ENCODE results near the gene SLC25A15. TPM values are rescaled to one million over a fixed set of nuclear protein-coding genes. Genes with fewer than 3 reads are reported as not detected.
"Not testable (repeated sequence)": the region's sequence is repeated elsewhere in the genome, so short reads cannot be mapped to it uniquely, and the experiment has no call there.

SLC25A15 gene
- total RNA-seq, 1 donor from 2014 or later, result 8.3 TPM

GRCh38 chr13:40814803-40815202 lies 25.4 kb downstream of the SLC25A15 start:
- no peaks in the 10 kb centered on the region for H3K27me3 Mint-ChIP-seq (ENCODE audit: unreplicated experiment)
- DNase-seq (ENCODE audit: extremely low spot score, unreplicated experiment), result no peak
- H3K36me3 Mint-ChIP-seq (ENCODE audit: unreplicated experiment), result peaks cover 41% of the 10 kb centered on the region

GRCh38 chr13:40818926-40819325 lies 29.5 kb downstream of the SLC25A15 start:
- Mint-ChIP-seq H3K9me3 (ENCODE audit: unreplicated experiment) (peaks cover 20% of the 10 kb centered on the region), H3K4me1 (ENCODE audit: unreplicated experiment) (no peaks in the 10 kb centered on the region), H3K4me3 (ENCODE audit: unreplicated experiment) (no peak overlapping the region), H3K36me3 (ENCODE audit: unreplicated experiment) (peaks cover 25% of the 10 kb centered on the region), H3K27me3 (ENCODE audit: unreplicated experiment) (no peaks in the 10 kb centered on the region), H3K27ac (ENCODE audit: unreplicated experiment) (no peak overlapping the region)
- TF ChIP-seq CTCF (IDR thresholded peaks at IDR 0.05), result no peak
- no peak for DNase-seq (ENCODE audit: extremely low spot score, unreplicated experiment)

More at GRCh38 chr13:40814803-40815202, 25.4 kb downstream of the SLC25A15 start:
- TF ChIP-seq CTCF (IDR thresholded peaks at IDR 0.05), result no peak
- no peaks in the 10 kb centered on the region for H3K4me1 Mint-ChIP-seq (ENCODE audit: unreplicated experiment)
- H3K27ac Mint-ChIP-seq (ENCODE audit: unreplicated experiment), result no peak overlapping the region
- peaks cover 20% of the 10 kb centered on the region for H3K9me3 Mint-ChIP-seq (ENCODE audit: unreplicated experiment)
- H3K4me3 Mint-ChIP-seq (ENCODE audit: unreplicated experiment), result no peak overlapping the region

GRCh38 chr13:40819797-40820315 lies 30.4 kb downstream of the SLC25A15 start:
- no peak overlapping the region for H3K4me3 Mint-ChIP-seq (ENCODE audit: unreplicated experiment)

GRCh38 chr13:40839725-40840124 lies 50.3 kb downstream of the SLC25A15 start:
- H3K9me3 Mint-ChIP-seq (ENCODE audit: unreplicated experiment); DNase-seq (ENCODE audit: extremely low spot score, unreplicated experiment); H3K4me1 Mint-ChIP-seq (ENCODE audit: unreplicated experiment); H3K36me3 Mint-ChIP-seq (ENCODE audit: unreplicated experiment); H3K27ac Mint-ChIP-seq (ENCODE audit: unreplicated experiment); H3K27me3 Mint-ChIP-seq (ENCODE audit: unreplicated experiment); H3K4me3 Mint-ChIP-seq (ENCODE audit: unreplicated experiment): not testable (repeated sequence)

More at GRCh38 chr13:40819797-40820315, 30.4 kb downstream of the SLC25A15 start:
- H3K9me3 Mint-ChIP-seq (ENCODE audit: unreplicated experiment), result peaks cover 17% of the 10 kb centered on the region
- H3K27ac Mint-ChIP-seq (ENCODE audit: unreplicated experiment), result no peak overlapping the region
- no peaks in the 10 kb centered on the region for H3K27me3 Mint-ChIP-seq (ENCODE audit: unreplicated experiment)
- peaks cover 18% of the 10 kb centered on the region for H3K36me3 Mint-ChIP-seq (ENCODE audit: unreplicated experiment)
- no peaks in the 10 kb centered on the region for H3K4me1 Mint-ChIP-seq (ENCODE audit: unreplicated experiment)
- no peak for TF ChIP-seq CTCF (IDR thresholded peaks at IDR 0.05)
- no peak for DNase-seq (ENCODE audit: extremely low spot score, unreplicated experiment)

- H3K4me1 Mint-ChIP-seq (ENCODE audit: unreplicated experiment); H3K4me3 Mint-ChIP-seq (ENCODE audit: unreplicated experiment); H3K9me3 Mint-ChIP-seq (ENCODE audit: unreplicated experiment); H3K27ac Mint-ChIP-seq (ENCODE audit: unreplicated experiment); H3K27me3 Mint-ChIP-seq (ENCODE audit: unreplicated experiment); DNase-seq (ENCODE audit: extremely low spot score, unreplicated experiment): not testable (repeated sequence)
- peaks cover 10% of the 10 kb centered on the region for H3K36me3 Mint-ChIP-seq (ENCODE audit: unreplicated experiment)
Observed at GRCh38 chr13:40840955-40841354, 51.5 kb downstream of the SLC25A15 start.

Small RNAs within 50 kb of the gene (microRNA-seq; reads per million reads assigned to microRNA genes)
- not detected for gene MIR621 (ENCODE audit: unreplicated experiment)

Other genes starting within 250 kb of the SLC25A15 start
- 8.6 and 10.0 TPM in 2 replicates for gene FOXO1, start 123.0 kb upstream of the SLC25A15 start, total RNA-seq
- 17.4 and 17.7 TPM in 2 replicates for gene MRPS31, start 18.4 kb upstream of the SLC25A15 start, total RNA-seq
- 52.6 and 56.8 TPM in 2 replicates for gene ELF1, start 229.7 kb downstream of the SLC25A15 start, total RNA-seq

Measured in osteocyte (in vitro differentiated cells).